ENCODE results near the gene SORBS1. TPM values are rescaled to one million over a fixed set of nuclear protein-coding genes. Genes with fewer than 3 reads are reported as not detected.

SORBS1 gene
- total and polyA plus RNA-seq, 4 donors: 13.1 to 68.9 (median 44.0) TPM

GRCh38 chr10:95447685-95448084, 113.5 kb downstream of the SORBS1 start:
- Histone ChIP-seq H3K9me3 (ENCODE audit: control insufficient read depth in 4 of 4, insufficient read depth in 3 of 4, low read length in 3 of 4) (no peaks in the 10 kb centered on the region), H3K27ac (ENCODE audit: low read depth in 1 of 2, low read length in 1 of 2) (peak overlapping the region; percentile 67 to 96), H3K4me3 (no peak overlapping the region), H3K4me1 (ENCODE audit: control insufficient read depth in 5 of 5, insufficient read depth in 5 of 5, low read length in 5 of 5) (peaks cover 13 to 53% (median 32%) of the 10 kb centered on the region in 5 donors), H3K36me3 (ENCODE audit: control insufficient read depth in 4 of 4, insufficient read depth in 4 of 4, low read length in 4 of 4) (no peaks in the 10 kb centered on the region), H3K27me3 (ENCODE audit: control insufficient read depth in 3 of 3, insufficient read depth in 3 of 3, low read length in 2 of 3) (no peaks in the 10 kb centered on the region), H3K9ac (ENCODE audit: insufficient read depth in 1 of 2, low read length in 2 of 2) (no peak overlapping the region)
- DNase-seq (peak; percentile 76 to 99 (median 96)), ATAC-seq (ENCODE audit: insufficient read depth, low FRiP score) (no peak)
- 41 to 68% methylated on average over 6 of the region's 6 CpGs for WGBS, 2 donors
- TF ChIP-seq CTCF (IDR thresholded peaks at IDR 0.05; ENCODE audit: control extremely low read depth, extremely low read depth): no peak

- no peaks in the 10 kb centered on the region for H3K9me3 ChIP-seq (ENCODE audit: control insufficient read depth in 4 of 4, insufficient read depth in 3 of 4, low read length in 3 of 4)
- TF ChIP-seq CTCF (IDR thresholded peaks at IDR 0.05; ENCODE audit: control extremely low read depth, extremely low read depth): peak; percentile 64
- H3K9ac ChIP-seq (ENCODE audit: insufficient read depth in 1 of 2, low read length in 2 of 2): no peak overlapping the region
- H3K27ac ChIP-seq (ENCODE audit: low read depth in 1 of 2, low read length in 1 of 2): peak overlapping the region; percentile 85 to 96
- peak; percentile 78 for ATAC-seq (ENCODE audit: insufficient read depth, low FRiP score)
- H3K4me1 ChIP-seq (ENCODE audit: control insufficient read depth in 5 of 5, insufficient read depth in 5 of 5, low read length in 5 of 5): peaks cover under 1 to 41% (median 28%) of the 10 kb centered on the region in 5 donors
- WGBS, 2 donors: 33 to 37% methylated on average over 7 of the region's 7 CpGs
- peak; percentile 70 to 85 (median 83) for DNase-seq
- no peaks in the 10 kb centered on the region for H3K36me3 ChIP-seq (ENCODE audit: control insufficient read depth in 4 of 4, insufficient read depth in 4 of 4, low read length in 4 of 4)
- no peak overlapping the region for H3K4me3 ChIP-seq
- H3K27me3 ChIP-seq (ENCODE audit: control insufficient read depth in 3 of 3, insufficient read depth in 3 of 3, low read length in 2 of 3): no peaks in the 10 kb centered on the region
Measured at GRCh38 chr10:95445837-95446486, 115.2 kb downstream of the SORBS1 start.

GRCh38 chr10:95445223-95445836, 115.8 kb downstream of the SORBS1 start:
- Histone ChIP-seq H3K9ac (ENCODE audit: insufficient read depth in 1 of 2, low read length in 2 of 2) (no peak overlapping the region), H3K27ac (ENCODE audit: low read depth in 1 of 2, low read length in 1 of 2) (peak overlapping the region; percentile 85 to 96), H3K4me3 (no peak overlapping the region), H3K4me1 (ENCODE audit: control insufficient read depth in 5 of 5, insufficient read depth in 5 of 5, low read length in 5 of 5) (peaks cover 0 to 40% (median 26%) of the 10 kb centered on the region in 5 donors), H3K36me3 (ENCODE audit: control insufficient read depth in 4 of 4, insufficient read depth in 4 of 4, low read length in 4 of 4) (peaks cover 0 to under 1% (median 0%) of the 10 kb centered on the region in 4 donors), H3K27me3 (ENCODE audit: control insufficient read depth in 3 of 3, insufficient read depth in 3 of 3, low read length in 2 of 3) (no peaks in the 10 kb centered on the region), H3K9me3 (ENCODE audit: control insufficient read depth in 4 of 4, insufficient read depth in 3 of 4, low read length in 3 of 4) (no peaks in the 10 kb centered on the region)
- DNase-seq: peak in 2 of 3 donors; percentile 37 to 69
- 39 to 67% methylated on average over 6 of the region's 6 CpGs for WGBS, 2 donors
- ATAC-seq (ENCODE audit: insufficient read depth, low FRiP score): peak; percentile 71
- TF ChIP-seq CTCF (IDR thresholded peaks at IDR 0.05; ENCODE audit: control extremely low read depth, extremely low read depth): no peak

Measured in lung (tissue), 12 donors.